Right kidney (tissue), 1 donor: ENCODE measurements around the gene SNAPIN.

Experiments
- DNase-seq: peaks from one replicate; pipeline ENCODE4 v3.0.0-alpha.2; 2016

SNAPIN gene

GRCh38 chr1:153711026-153711425 is 52.5 kb downstream of the SNAPIN start:
- no peak for DNase-seq
